Neural cell (in vitro differentiated cells): ENCODE data around the gene JMJD6. TPM values are rescaled to one million over a fixed set of nuclear protein-coding genes. Genes with fewer than 3 reads are reported as not detected.

Experiments used
- H2AFZ ChIP-seq: fragments of 200-600, 300-800 bp; sonication (generic), shearing (Covaris generic); 2 replicates; pipeline ENCODE4 v1.6.0; 2014; ENCODE audit warnings: low read depth, mild to moderate bottlenecking, antibody characterized with exemption, low read length, moderate library complexity
- H3F3A ChIP-seq: fragments of 200-600 bp; shearing (Covaris generic); 2 replicates; pipeline ENCODE4 v1.6.1; 2016; ENCODE audit warnings: mild to moderate bottlenecking, moderate library complexity, mixed read lengths, antibody characterized with exemption, low read length; ENCODE audit not compliant: insufficient read depth, poor library complexity, severe bottlenecking
- H3K27ac ChIP-seq: fragments of 200-600, 300-800 bp; sonication (generic), shearing (Covaris generic); 2 replicates; pipeline ENCODE4 v1.5.1; 2014; ENCODE audit warnings: mild to moderate bottlenecking, low read length, moderate library complexity
- H3K27me3 ChIP-seq: fragments of 300-800, 200-600 bp; sonication (generic), shearing (Covaris generic); 2 replicates; pipeline ENCODE4 v1.6.0; 2014; ENCODE audit warnings: mild to moderate bottlenecking, low read depth, low read length, moderate library complexity; ENCODE audit not compliant: insufficient read depth
- H3K36me3 ChIP-seq: fragments of 300-800, 200-600 bp; sonication (generic), shearing (Covaris generic); 2 replicates; pipeline ENCODE4 v1.5.1; 2014; ENCODE audit warnings: mild to moderate bottlenecking, antibody characterized with exemption, low read length, moderate library complexity; ENCODE audit not compliant: insufficient read depth
- H3K4me2 ChIP-seq: fragments of 300-800, 200-600 bp; sonication (generic), shearing (Covaris generic); 2 replicates; pipeline ENCODE4 v1.6.0; 2014; ENCODE audit warnings: mild to moderate bottlenecking, low read length
- H3K4me3 ChIP-seq: fragments of 300-800, 200-600 bp; sonication (generic), shearing (Covaris generic); 2 replicates; pipeline ENCODE4 v1.5.1; 2014; ENCODE audit warnings: mild to moderate bottlenecking, low read length, moderate library complexity
- H3K79me2 ChIP-seq: fragments of 200-600 bp; shearing (Covaris generic); replicated peaks from 2 replicates; pipeline ENCODE4 v1.6.0; 2014; ENCODE audit warnings: mild to moderate bottlenecking, low read length, moderate library complexity; ENCODE audit not compliant: insufficient read depth
- H3K9ac ChIP-seq: fragments of 300-800, 200-600 bp; sonication (generic), shearing (Covaris generic); 2 replicates; pipeline ENCODE4 v1.6.1; 2016; ENCODE audit warnings: mild to moderate bottlenecking, low read length, mixed read lengths
- H3K9me2 ChIP-seq: fragments of 200-600 bp; shearing (Covaris generic); 2 replicates; pipeline ENCODE4 v1.6.1; 2016; ENCODE audit warnings: mild to moderate bottlenecking, low read length, mixed read lengths; ENCODE audit not compliant: insufficient read depth
- H3K9me3 ChIP-seq: fragments of 200-600, 300-800 bp; sonication (generic), shearing (Covaris generic); 2 replicates; pipeline ENCODE4 v1.6.1; 2016; ENCODE audit warnings: mild to moderate bottlenecking, mixed run types, low read length, moderate library complexity, mixed read lengths
- H4K20me1 ChIP-seq: fragments of 200-600 bp; shearing (Covaris generic); 2 replicates; pipeline ENCODE4 v1.6.1; 2016; ENCODE audit warnings: mild to moderate bottlenecking, mixed run types; ENCODE audit not compliant: insufficient read depth
- CTCF ChIP-seq: fragments of 450-650 bp; IDR thresholded peaks from 2 replicates; pipeline ENCODE4 v1.5.1; 2014; ENCODE audit warnings: antibody characterized with exemption, mild to moderate bottlenecking, moderate library complexity; ENCODE audit not compliant: poor library complexity, severe bottlenecking
- EP300 ChIP-seq: fragments of 450-650 bp; conservative IDR thresholded peaks from 2 replicates; pipeline ENCODE4 v1.6.1; 2014; ENCODE audit warnings: antibody characterized with exemption, mild to moderate bottlenecking, moderate library complexity; ENCODE audit not compliant: poor library complexity, severe bottlenecking
- EZH2 ChIP-seq: fragments of 200-600, 300-800 bp; shearing (Covaris generic), sonication (generic); IDR thresholded peaks from 2 replicates; pipeline ENCODE4 v1.6.1; 2014; ENCODE audit warnings: antibody characterized with exemption, low read length, borderline replicate concordance, mild to moderate bottlenecking; ENCODE audit not compliant: insufficient read depth, poor library complexity, severe bottlenecking
- MXI1 ChIP-seq: fragments of 450-650 bp; conservative IDR thresholded peaks from 2 replicates; pipeline ENCODE4 v1.6.1; 2014; ENCODE audit warnings: antibody characterized with exemption, mild to moderate bottlenecking; ENCODE audit not compliant: poor library complexity, severe bottlenecking
- POLR2AphosphoS5 ChIP-seq: IDR thresholded peaks from 2 replicates; pipeline ENCODE4 v1.6.1; 2012
- RAD21 ChIP-seq: fragments of 450-650 bp; conservative IDR thresholded peaks from 2 replicates; pipeline ENCODE4 v1.6.1; 2014; ENCODE audit warnings: antibody characterized with exemption, mild to moderate bottlenecking, moderate library complexity
- REST ChIP-seq: IDR thresholded peaks from 2 replicates; pipeline ENCODE4 v1.6.1; 2012; ENCODE audit warnings: borderline replicate concordance
- SMC3 ChIP-seq: fragments of 450-650 bp; conservative IDR thresholded peaks from 2 replicates; pipeline ENCODE4 v1.6.1; 2014; ENCODE audit warnings: antibody characterized with exemption, mild to moderate bottlenecking, moderate library complexity; ENCODE audit not compliant: poor library complexity
- TAF1 ChIP-seq: IDR thresholded peaks from 2 replicates; pipeline ENCODE4 v1.6.1; 2012; ENCODE audit warnings: low read depth
- polyA plus RNA-seq: library from polyadenylated mRNA; depleted of rRNA; stranded (reverse); fragments of >200 nt; gene quantifications from 2 replicates; pipeline ENCODE4 v1.2.3, GENCODE V29; 2014

Gene JMJD6
- polyA plus RNA-seq, 1 donor from 2014 or later: 21.7 TPM

- Histone ChIP-seq H2AFZ (no peak overlapping the region), H4K20me1 (no peaks in the 10 kb centered on the region), H3K4me2 (no peak overlapping the region), H3F3A (no peaks in the 10 kb centered on the region), H3K27ac (peak overlapping the region; percentile 52), H3K27me3 (no peaks in the 10 kb centered on the region), H3K9ac (peak overlapping the region; percentile 25), H3K36me3 (no peaks in the 10 kb centered on the region), H3K79me2 (no peaks in the 10 kb centered on the region), H3K9me3 (no peaks in the 10 kb centered on the region), H3K4me3 (peak overlapping the region; percentile 21), H3K9me2 (no peaks in the 10 kb centered on the region)
- no peak for TF ChIP-seq EP300
- TF ChIP-seq REST: peak; percentile 33
- no peak for TF ChIP-seq SMC3
- TF ChIP-seq EZH2: no peak
- TF ChIP-seq MXI1: no peak
- peak; percentile 11 for TF ChIP-seq POLR2AphosphoS5
- no peak for TF ChIP-seq TAF1
- TF ChIP-seq CTCF: no peak
- peak; percentile 14 for TF ChIP-seq RAD21
Measured at GRCh38 chr17:76686538-76687297, 39.7 kb downstream of the JMJD6 start.

GRCh38 chr17:76685846-76686245 lies 40.6 kb downstream of the JMJD6 start:
- Histone ChIP-seq H3K9me3 (no peaks in the 10 kb centered on the region), H3K4me2 (no peak overlapping the region), H3K27me3 (no peaks in the 10 kb centered on the region), H3K9me2 (no peaks in the 10 kb centered on the region), H3K79me2 (no peaks in the 10 kb centered on the region), H3K27ac (no peak overlapping the region), H3K9ac (no peak overlapping the region), H3K4me3 (no peak overlapping the region), H3F3A (no peaks in the 10 kb centered on the region), H2AFZ (no peak overlapping the region), H3K36me3 (no peaks in the 10 kb centered on the region), H4K20me1 (no peaks in the 10 kb centered on the region)
- TF ChIP-seq POLR2AphosphoS5: no peak
- no peak for TF ChIP-seq SMC3
